Suprapubic skin (tissue), 4 donors: ENCODE data around the gene EPHA5. TPM values are rescaled to one million over a fixed set of nuclear protein-coding genes. Genes with fewer than 3 reads are reported as not detected.

ENCODE experiments used
- DNase-seq, 2 donors: peaks; one replicate each; pipeline ENCODE4 v3.0.0-alpha.2; 2019; ENCODE audit warnings: low spot score in 2 of 2
- H3K27ac ChIP-seq: fragments of 200-600 bp; sonication (generic); one replicate; pipeline ENCODE4 v1.5.1; 2019
- H3K27me3 ChIP-seq: fragments of 200-600 bp; sonication (generic); one replicate; pipeline ENCODE4 v1.5.1; 2019
- H3K36me3 ChIP-seq: fragments of 200-600 bp; sonication (generic); one replicate; pipeline ENCODE4 v1.5.1; 2019
- H3K4me1 ChIP-seq: fragments of 200-600 bp; sonication (generic); one replicate; pipeline ENCODE4 v1.5.1; 2019
- H3K4me3 ChIP-seq: fragments of 200-600 bp; sonication (generic); one replicate; pipeline ENCODE4 v1.5.1; 2019; ENCODE audit warnings: mild to moderate bottlenecking
- H3K9me3 ChIP-seq: fragments of 200-600 bp; sonication (generic); one replicate; pipeline ENCODE4 v1.5.1; 2019
- CTCF ChIP-seq, 2 donors: fragments of 200-600 bp in 1 of 2; fragments of 450-650 bp in 1 of 2; sonication (generic) in 1 of 2; IDR thresholded peaks; one replicate each; pipeline ENCODE4 v1.5.1; 2016 to 2019; ENCODE audit warnings: antibody characterized with exemption in 2 of 2, mild to moderate bottlenecking in 1 of 2, moderate library complexity in 1 of 2
- EP300 ChIP-seq: sonication (generic); formaldehyde crosslinking; IDR thresholded peaks from one replicate; pipeline ENCODE4 v1.6.1; 2017; ENCODE audit warnings: antibody characterized with exemption
- POLR2A ChIP-seq, 2 donors: fragments of 450-650 bp; IDR thresholded peaks; one replicate each; pipeline ENCODE4 v1.6.1; 2017; ENCODE audit warnings: antibody characterized with exemption in 2 of 2, mild to moderate bottlenecking in 2 of 2, moderate library complexity in 2 of 2
- POLR2AphosphoS5 ChIP-seq, 3 donors: sonication (generic); formaldehyde crosslinking; IDR thresholded peaks; one replicate each; pipeline ENCODE4 v1.6.1; 2017; ENCODE audit warnings: antibody characterized with exemption in 3 of 3
- WGBS: methylation state at CpG from one replicate; pipeline ENCODE4 v1.1.5; 2018; 5-methylcytosine and 5-hydroxymethylcytosine counted together
- total RNA-seq, 4 donors: library from RNA; depleted of rRNA; stranded (reverse); fragments of >200 nt; gene quantifications; one replicate each; pipeline ENCODE4 v1.1.0, GENCODE V29; 2016

The EPHA5 gene
- total RNA-seq, 4 donors from 2014 or later, result 0.15 to 0.55 (median 0.37) TPM

- Histone ChIP-seq H3K9me3 (no peaks in the 10 kb centered on the region), H3K4me1 (no peaks in the 10 kb centered on the region), H3K36me3 (no peaks in the 10 kb centered on the region), H3K27ac (no peak overlapping the region), H3K27me3 (no peaks in the 10 kb centered on the region), H3K4me3 (no peak overlapping the region)
- TF ChIP-seq POLR2AphosphoS5 (IDR thresholded peaks at IDR 0.05), result no peak
- TF ChIP-seq EP300, result no peak
- TF ChIP-seq CTCF (IDR thresholded peaks at IDR 0.05), result no peak
- DNase-seq, result no peak
- WGBS, result 30% methylated on average over 3 of the region's 3 CpGs
These were observed 69.6 kb downstream of the EPHA5 start for GRCh38 chr4:65600656-65601055.

- H3K27me3 ChIP-seq, result no peaks in the 10 kb centered on the region
- DNase-seq, result no peak
- no peaks in the 10 kb centered on the region for H3K4me1 ChIP-seq
- no peak overlapping the region for H3K27ac ChIP-seq
- H3K36me3 ChIP-seq, result no peaks in the 10 kb centered on the region
- H3K9me3 ChIP-seq, result no peaks in the 10 kb centered on the region
- H3K4me3 ChIP-seq, result no peak overlapping the region
- TF ChIP-seq EP300 (no peak), CTCF (IDR thresholded peaks at IDR 0.05) (no peak), POLR2AphosphoS5 (IDR thresholded peaks at IDR 0.05) (no peak), POLR2A (IDR thresholded peaks at IDR 0.05) (no peak)
- 63% methylated on average over 2 of the region's 2 CpGs for WGBS
These were observed 70.9 kb downstream of the EPHA5 start for GRCh38 chr4:65599340-65599739.

GRCh38 chr4:65597697-65598096 is 72.6 kb downstream of the EPHA5 start:
- Histone ChIP-seq H3K4me3 (no peak overlapping the region), H3K27me3 (no peaks in the 10 kb centered on the region), H3K36me3 (no peaks in the 10 kb centered on the region), H3K27ac (no peak overlapping the region), H3K4me1 (no peaks in the 10 kb centered on the region), H3K9me3 (no peaks in the 10 kb centered on the region)
- WGBS, result 98% methylated on average over 1 of the region's 1 CpG
- no peak for DNase-seq
- TF ChIP-seq CTCF (IDR thresholded peaks at IDR 0.05) (no peak), EP300 (no peak), POLR2A (IDR thresholded peaks at IDR 0.05) (no peak), POLR2AphosphoS5 (IDR thresholded peaks at IDR 0.05) (no peak)

DNA sequence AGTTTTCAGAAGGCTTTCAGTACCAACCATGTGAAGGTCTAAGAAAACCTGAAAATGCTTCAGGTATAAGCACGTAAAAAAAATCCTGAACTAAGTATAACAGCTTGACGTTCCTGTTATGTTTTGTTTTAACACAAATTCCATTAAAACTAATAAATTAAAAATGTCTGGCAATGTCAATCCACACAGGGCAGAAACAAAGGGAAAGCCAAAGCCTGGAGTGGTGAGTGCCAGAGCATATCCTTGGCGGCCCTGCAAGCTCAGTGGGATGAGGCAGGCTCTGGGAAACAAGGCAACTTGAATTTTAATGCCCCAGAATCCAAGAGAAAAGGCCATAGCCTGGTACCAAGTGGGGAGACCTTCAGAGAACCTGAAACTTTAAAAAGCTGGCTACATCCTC is 78.2 kb downstream of the EPHA5 start:
- no peaks in the 10 kb centered on the region for H3K4me1 ChIP-seq
- no peak for DNase-seq
- H3K27me3 ChIP-seq, result no peaks in the 10 kb centered on the region
- no peak for TF ChIP-seq POLR2A (IDR thresholded peaks at IDR 0.05)
- TF ChIP-seq POLR2AphosphoS5 (IDR thresholded peaks at IDR 0.05), result no peak
- no peak for TF ChIP-seq EP300
- TF ChIP-seq CTCF (IDR thresholded peaks at IDR 0.05), result no peak
- WGBS, result 42% methylated on average over 3 of the region's 3 CpGs
- no peaks in the 10 kb centered on the region for H3K36me3 ChIP-seq
- H3K9me3 ChIP-seq, result no peaks in the 10 kb centered on the region
- H3K27ac ChIP-seq, result no peak overlapping the region
- no peak overlapping the region for H3K4me3 ChIP-seq

GRCh38 chr4:65589921-65590320 is 80.4 kb downstream of the EPHA5 start:
- Histone ChIP-seq H3K4me3 (no peak overlapping the region), H3K4me1 (no peaks in the 10 kb centered on the region), H3K9me3 (no peaks in the 10 kb centered on the region), H3K27me3 (no peaks in the 10 kb centered on the region), H3K36me3 (no peaks in the 10 kb centered on the region), H3K27ac (no peak overlapping the region)
- no peak for DNase-seq
- WGBS, result 63% methylated on average over 2 of the region's 2 CpGs
- TF ChIP-seq CTCF (IDR thresholded peaks at IDR 0.05) (no peak), POLR2A (IDR thresholded peaks at IDR 0.05) (no peak), EP300 (no peak), POLR2AphosphoS5 (IDR thresholded peaks at IDR 0.05) (no peak)
